HepG2 (cell line): Measurements from ENCODE around the gene ZNF574. TPM values are rescaled to one million over a fixed set of nuclear protein-coding genes. Genes with fewer than 3 reads are reported as not detected.

Experiments used
- CAMTA2 ChIP-seq: sonication (generic); formaldehyde crosslinking; IDR thresholded peaks from 2 replicates; pipeline ENCODE4 v1.4.0; 2020; ENCODE audit warnings: mild to moderate bottlenecking, missing genetic modification reagents, borderline replicate concordance
- DNMT1 ChIP-seq: sonication (generic); formaldehyde crosslinking; IDR thresholded peaks from 2 replicates; pipeline ENCODE4 v1.5.1; 2020; ENCODE audit warnings: mild to moderate bottlenecking, missing genetic modification reagents
- HIVEP1 ChIP-seq: sonication (generic); formaldehyde crosslinking; IDR thresholded peaks from 2 replicates; pipeline ENCODE4 v1.4.0; 2020; ENCODE audit warnings: mild to moderate bottlenecking, missing genetic modification reagents
- IRX3 ChIP-seq: sonication (generic); formaldehyde crosslinking; IDR thresholded peaks from 2 replicates; pipeline ENCODE4 v1.8.1; 2023; ENCODE audit warnings: mild to moderate bottlenecking, low read depth, missing genetic modification reagents, borderline replicate concordance
- KDM4B ChIP-seq: sonication (generic); formaldehyde crosslinking; IDR thresholded peaks from 2 replicates; pipeline ENCODE4 v1.4.0; 2020; ENCODE audit warnings: missing genetic modification reagents
- KDM5B ChIP-seq: sonication (generic); formaldehyde crosslinking; IDR thresholded peaks from 2 replicates; pipeline ENCODE4 v1.4.0; 2020; ENCODE audit warnings: missing genetic modification reagents, mild to moderate bottlenecking, borderline replicate concordance
- KLF15 ChIP-seq: sonication (generic); formaldehyde crosslinking; IDR thresholded peaks from 2 replicates; pipeline ENCODE4 v1.8.1; 2023; ENCODE audit warnings: borderline replicate concordance, mild to moderate bottlenecking, inconsistent platforms, missing genetic modification reagents, mixed read lengths
- MBNL3 ChIP-seq: fragments of 250-450 bp; sonication (Bioruptor Pico); conservative IDR thresholded peaks from 2 replicates; pipeline ENCODE4 v1.8.0; 2022; ENCODE audit warnings: mild to moderate bottlenecking, inconsistent platforms
- MIXL1 ChIP-seq: IDR thresholded peaks from 2 replicates; pipeline ENCODE4 v1.6.1; 2016
- RBM39 ChIP-seq: fragments of 200-400 bp; formaldehyde crosslinking; IDR thresholded peaks from one replicate; pipeline ENCODE4 v1.6.1; 2018; ENCODE audit warnings: antibody characterized with exemption, mild to moderate bottlenecking, low read depth, low read length; ENCODE audit not compliant: poor library complexity, severe bottlenecking
- RCOR2 ChIP-seq: IDR thresholded peaks from 2 replicates; pipeline ENCODE4 v1.6.1; 2016; ENCODE audit warnings: missing biosample characterization, missing genetic modification reagents
- SNRNP70 ChIP-seq: fragments of 200-400 bp; formaldehyde crosslinking; IDR thresholded peaks from 2 replicates; pipeline ENCODE4 v1.6.1; 2017; ENCODE audit warnings: mild to moderate bottlenecking, low read depth, low read length, moderate library complexity
- SRY ChIP-seq: sonication (generic); formaldehyde crosslinking; IDR thresholded peaks from 2 replicates; pipeline ENCODE4 v1.8.0; 2022; ENCODE audit warnings: mild to moderate bottlenecking, missing genetic modification reagents
- STAT5B ChIP-seq: sonication (generic); formaldehyde crosslinking; IDR thresholded peaks from 2 replicates; pipeline ENCODE4 v1.4.0; 2020; ENCODE audit warnings: missing genetic modification reagents
- TFDP2 ChIP-seq: sonication (generic); formaldehyde crosslinking; IDR thresholded peaks from 2 replicates; pipeline ENCODE4 v1.4.0; 2020; ENCODE audit warnings: missing genetic modification reagents
- ZFP37 ChIP-seq: sonication (generic); formaldehyde crosslinking; IDR thresholded peaks from 2 replicates; pipeline ENCODE4 v1.4.0; 2020; ENCODE audit warnings: missing genetic modification reagents, borderline replicate concordance
- ZFP41 ChIP-seq: sonication (generic); formaldehyde crosslinking; IDR thresholded peaks from 2 replicates; pipeline ENCODE4 v1.4.0; 2020; ENCODE audit warnings: mild to moderate bottlenecking, missing genetic modification reagents, borderline replicate concordance
- ZFP62 ChIP-seq: sonication (generic); formaldehyde crosslinking; IDR thresholded peaks from 2 replicates; pipeline ENCODE4 v1.4.0; 2020; ENCODE audit warnings: missing genetic modification reagents
- ZMAT3 ChIP-seq: sonication (generic); formaldehyde crosslinking; conservative IDR thresholded peaks from 2 replicates; pipeline ENCODE4 v1.7.0; 2021; ENCODE audit warnings: missing genetic modification reagents
- ZNF251 ChIP-seq: sonication (generic); formaldehyde crosslinking; IDR thresholded peaks from 2 replicates; pipeline ENCODE4 v1.9.0; 2021; ENCODE audit warnings: mild to moderate bottlenecking, missing genetic modification reagents
- ZNF329 ChIP-seq: sonication (generic); formaldehyde crosslinking; IDR thresholded peaks from 2 replicates; pipeline ENCODE4 v1.9.0; 2021; ENCODE audit warnings: low read depth, mild to moderate bottlenecking, missing genetic modification reagents
- ZNF512 ChIP-seq: sonication (generic); formaldehyde crosslinking; IDR thresholded peaks from 2 replicates; pipeline ENCODE4 v1.4.0; 2020; ENCODE audit warnings: mild to moderate bottlenecking, missing genetic modification reagents
- ZNF550 ChIP-seq: sonication (generic); formaldehyde crosslinking; IDR thresholded peaks from 2 replicates; pipeline ENCODE4 v1.4.0; 2020; ENCODE audit warnings: mild to moderate bottlenecking, missing genetic modification reagents, borderline replicate concordance
- ZNF557 ChIP-seq: sonication (generic); formaldehyde crosslinking; IDR thresholded peaks from 2 replicates; pipeline ENCODE4 v1.4.0; 2020; ENCODE audit warnings: missing genetic modification reagents
- ZNF816 ChIP-seq: sonication (generic); formaldehyde crosslinking; IDR thresholded peaks from 2 replicates; pipeline ENCODE4 v1.8.0; 2022; ENCODE audit warnings: missing genetic modification reagents, mild to moderate bottlenecking, borderline replicate concordance
- ZNF841 ChIP-seq: sonication (generic); formaldehyde crosslinking; IDR thresholded peaks from 2 replicates; pipeline ENCODE4 v1.8.1; 2023; ENCODE audit warnings: missing genetic modification reagents, borderline replicate concordance
- polyA plus RNA-seq, 8 experiments: library from polyadenylated mRNA; depleted of rRNA in 3 of 8; stranded (reverse) in 7 of 8; unstranded in 1 of 8; fragments of >200 nt; fragmentation: Illumina TruSeq in 4 of 8; extraction: Trizol in 4 of 8; gene quantifications; 2 replicates each; pipeline versions ENCODE4 v1.2.1 to v1.2.3, GENCODE V29; 2011 to 2016; ENCODE audit warnings: low read depth in 4 of 8, missing spikeins in 1 of 8, mixed read lengths in 1 of 8; ENCODE audit not compliant: insufficient read depth in 1 of 8
- total RNA-seq, 5 experiments: library from RNA; depleted of rRNA; stranded (reverse); fragments of >200 nt; fragmentation: Illumina TruSeq; extraction: Trizol; gene quantifications; 2 replicates each; pipeline ENCODE4 v1.2.3, GENCODE V29; 2016; ENCODE audit warnings: low read depth in 1 of 5
- TF ChIP-seq, protein P1 (sequence below): sonication (generic); formaldehyde crosslinking; IDR thresholded peaks from 2 replicates; pipeline ENCODE4 v1.9.0; 2021; ENCODE audit warnings: missing genetic modification reagents, mild to moderate bottlenecking, borderline replicate concordance

ZNF574 gene
- total and polyA plus RNA-seq, 2 of the 13 experiments (the other 11 are each of a cell fraction or from before 2014, with no cell fraction given): 7.7 to 7.9 TPM

- TF ChIP-seq CAMTA2 (CRISPR knock-in tag): no peak
- TF ChIP-seq ZFP41 (CRISPR knock-in tag): no peak
- no peak for TF ChIP-seq SNRNP70
- TF ChIP-seq ZFP62 (CRISPR knock-in tag): no peak
- TF ChIP-seq ZNF512: no peak
- TF ChIP-seq ZFP37 (CRISPR knock-in tag): no peak
- TF ChIP-seq ZNF816 (CRISPR knock-in tag): no peak
- TF ChIP-seq ZNF557 (CRISPR knock-in tag): no peak
- TF ChIP-seq RCOR2 (CRISPR knock-in tag): no peak
- no peak for TF ChIP-seq MBNL3 (CRISPR knock-in tag)
- no peak for TF ChIP-seq MIXL1 (CRISPR knock-in tag)
- peak; percentile 83 for TF ChIP-seq ZMAT3
- TF ChIP-seq RBM39: peak; percentile 65
- 0 out of 2 replicates have a peak, but pooled peaks have one; percentile 42 for TF ChIP-seq HIVEP1 (CRISPR knock-in tag)
- TF ChIP-seq ZNF841 (CRISPR knock-in tag): no peak
- peak; percentile 76; the same call in 1 of the 2 replicates for TF ChIP-seq KDM5B
- TF ChIP-seq ZNF251 (CRISPR knock-in tag): no peak
- TF ChIP-seq KLF15 (CRISPR knock-in tag): no peak
- TF ChIP-seq, protein P1, sequence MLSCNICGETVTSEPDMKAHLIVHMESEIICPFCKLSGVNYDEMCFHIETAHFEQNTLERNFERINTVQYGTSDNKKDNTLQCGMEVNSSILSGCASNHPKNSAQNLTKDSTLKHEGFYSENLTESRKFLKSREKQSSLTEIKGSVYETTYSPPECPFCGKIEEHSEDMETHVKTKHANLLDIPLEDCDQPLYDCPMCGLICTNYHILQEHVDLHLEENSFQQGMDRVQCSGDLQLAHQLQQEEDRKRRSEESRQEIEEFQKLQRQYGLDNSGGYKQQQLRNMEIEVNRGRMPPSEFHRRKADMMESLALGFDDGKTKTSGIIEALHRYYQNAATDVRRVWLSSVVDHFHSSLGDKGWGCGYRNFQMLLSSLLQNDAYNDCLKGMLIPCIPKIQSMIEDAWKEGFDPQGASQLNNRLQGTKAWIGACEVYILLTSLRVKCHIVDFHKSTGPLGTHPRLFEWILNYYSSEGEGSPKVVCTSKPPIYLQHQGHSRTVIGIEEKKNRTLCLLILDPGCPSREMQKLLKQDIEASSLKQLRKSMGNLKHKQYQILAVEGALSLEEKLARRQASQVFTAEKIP (CRISPR knock-in tag): no peak
- TF ChIP-seq ZNF329: no peak
- 0 out of 2 replicates have a peak, but pooled peaks have one; percentile 75 for TF ChIP-seq IRX3 (CRISPR knock-in tag)
- TF ChIP-seq TFDP2 (CRISPR knock-in tag): peak; percentile 14; the same call in 1 of the 2 replicates
- TF ChIP-seq SRY (CRISPR knock-in tag): no peak
- no peak for TF ChIP-seq STAT5B
- TF ChIP-seq ZNF550 (CRISPR knock-in tag): no peak
- TF ChIP-seq DNMT1 (CRISPR knock-in tag): no peak; the same call in 1 of the 2 replicates
- no peak for TF ChIP-seq KDM4B (CRISPR knock-in tag)
Observed at GRCh38 chr19:42075616-42076379, at the start of gene ZNF574 (continued).
